ENCODE measurements around the gene SLC25A30.
"Not testable (repeated sequence)": the region's sequence is repeated elsewhere in the genome, so short reads cannot be mapped to it uniquely, and the experiment has no call there.

The SLC25A30 gene

DNA sequence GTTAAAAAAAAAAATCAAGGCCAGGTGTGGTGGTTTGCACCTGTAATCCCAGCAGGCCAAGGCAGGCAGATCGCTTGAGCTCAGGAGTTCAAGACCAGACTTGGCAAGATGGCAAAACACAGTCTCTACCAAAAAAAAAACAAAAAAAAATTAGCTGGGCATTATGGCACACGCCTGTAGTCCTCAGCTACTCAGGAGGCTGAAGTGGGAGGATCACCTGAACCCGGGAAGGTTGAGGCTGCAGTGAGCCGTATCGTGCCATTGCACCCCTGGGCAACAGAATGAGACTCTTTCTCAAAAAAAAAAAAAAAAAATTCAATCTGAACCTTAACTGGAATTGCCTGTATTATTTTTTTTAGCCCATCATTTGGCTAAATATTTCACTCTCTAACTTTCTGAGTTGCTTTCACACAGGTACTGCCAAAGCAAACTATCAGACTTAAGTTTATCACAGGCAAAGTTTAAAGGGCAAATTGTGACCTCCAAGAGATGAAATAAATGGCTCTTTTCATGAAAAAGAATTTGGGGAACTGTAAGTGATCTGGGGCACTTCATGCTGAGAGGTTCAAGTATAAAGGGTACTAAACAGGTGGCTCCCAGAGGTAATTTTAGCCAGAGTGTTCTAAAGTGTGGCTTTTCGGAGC is 14.7 kb upstream of the SLC25A30 start:
- DNase-seq (ENCODE audit: low read depth, low spot score): no peak

GRCh38 chr13:45426056-45426841 is 8.1 kb upstream of the SLC25A30 start:
- DNase-seq (ENCODE audit: low read depth, low spot score): not testable (repeated sequence)

GRCh38 chr13:45422731-45423292 is 4.6 kb upstream of the SLC25A30 start:
- no peak for DNase-seq (ENCODE audit: low read depth, low spot score)

DNA sequence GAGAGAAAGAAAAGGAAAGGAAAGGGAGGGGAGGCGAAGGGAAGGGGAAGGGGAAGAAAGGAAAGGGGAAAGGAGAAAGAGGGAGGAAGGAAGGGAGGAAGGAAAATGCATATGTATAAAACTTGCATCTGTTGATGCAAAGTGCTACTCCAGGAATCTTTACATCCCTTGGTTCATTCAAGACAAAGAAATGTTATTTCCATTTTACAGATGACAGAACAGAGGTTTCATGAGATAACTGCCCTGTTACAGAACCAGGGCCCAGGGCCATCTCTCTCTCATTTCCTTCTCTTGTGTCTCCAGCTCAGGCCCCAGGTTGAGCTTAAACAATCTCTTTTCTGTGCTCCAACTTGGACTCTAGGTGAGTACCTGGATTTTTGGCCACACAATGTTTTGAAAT is 1.8 kb upstream of the SLC25A30 start:
- no peak for DNase-seq (ENCODE audit: low read depth, low spot score)

GRCh38 chr13:45419389-45419788 is 1.2 kb upstream of the SLC25A30 start:
- not testable (repeated sequence) for DNase-seq (ENCODE audit: low read depth, low spot score)

- DNase-seq (ENCODE audit: low read depth, low spot score): no peak
Observed at GRCh38 chr13:45416516-45417128, 1.6 kb downstream of the SLC25A30 start.

- DNase-seq (ENCODE audit: low read depth, low spot score): no peak
Observed at GRCh38 chr13:45415112-45415511, 3.1 kb downstream of the SLC25A30 start.

DNA sequence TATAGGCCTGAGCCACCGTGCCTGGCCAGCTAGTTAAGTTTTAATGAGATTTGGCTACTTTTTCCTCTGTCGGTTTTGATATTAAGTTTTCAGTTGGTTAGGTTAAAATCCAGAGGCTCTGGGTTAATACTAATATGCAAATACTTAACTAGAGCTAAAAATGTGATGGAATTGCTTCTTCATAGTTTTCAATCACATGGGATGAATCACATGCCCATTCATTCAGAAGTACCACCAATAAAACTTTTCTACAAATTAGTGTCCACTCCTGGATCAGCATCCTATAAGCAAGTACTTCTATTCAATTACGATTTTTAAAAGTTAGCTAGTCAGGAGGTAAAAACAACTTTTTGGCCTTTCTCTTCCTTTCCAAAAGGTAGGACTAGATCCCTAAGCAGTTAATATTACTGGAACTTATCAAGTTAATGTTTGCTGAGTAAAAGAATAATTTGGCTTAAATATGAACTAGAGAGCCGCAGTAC is 4.3 kb downstream of the SLC25A30 start:
- DNase-seq (ENCODE audit: low read depth, low spot score): no peak

DNA sequence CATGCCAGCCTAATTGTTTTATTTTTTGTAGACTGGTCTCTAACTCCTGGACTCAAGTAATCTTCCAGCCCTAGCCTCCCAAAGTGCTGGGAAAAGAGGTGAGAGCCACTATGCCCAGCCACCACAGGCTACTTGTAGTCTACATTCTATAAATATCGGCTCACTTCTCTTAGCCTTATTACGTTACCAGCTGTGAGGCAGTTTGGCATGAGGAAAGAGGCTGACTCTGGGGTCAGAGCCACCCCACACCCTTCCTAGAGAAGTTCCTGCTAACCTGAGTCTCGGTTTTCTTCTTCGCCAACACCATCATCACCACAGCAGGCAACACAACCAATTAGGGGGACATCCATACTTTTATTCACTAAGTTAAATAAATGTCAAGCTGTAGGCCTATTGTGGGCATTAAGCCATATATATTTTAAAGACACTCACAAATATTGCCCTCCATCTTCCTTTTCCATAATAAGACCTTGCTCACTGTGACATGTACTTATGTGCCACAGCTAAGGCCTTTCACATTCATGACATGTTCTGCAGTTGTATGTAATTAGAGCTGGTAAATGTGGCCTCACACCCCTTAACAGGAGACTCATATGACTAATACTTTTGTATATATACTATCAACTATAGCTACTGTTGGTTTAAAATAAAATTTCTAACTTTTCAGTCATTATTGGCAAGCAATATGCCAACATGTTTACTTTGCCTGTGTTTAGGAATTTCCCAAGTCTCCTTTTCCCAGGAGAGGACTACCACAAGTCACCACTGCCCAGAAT is 5.7 kb downstream of the SLC25A30 start:
- DNase-seq (ENCODE audit: low read depth, low spot score): no peak

GRCh38 chr13:45411631-45412030 is 6.5 kb downstream of the SLC25A30 start:
- no peak for DNase-seq (ENCODE audit: low read depth, low spot score)

- DNase-seq (ENCODE audit: low read depth, low spot score): no peak
Observed at GRCh38 chr13:45411221-45411620, 7.0 kb downstream of the SLC25A30 start.

DNA sequence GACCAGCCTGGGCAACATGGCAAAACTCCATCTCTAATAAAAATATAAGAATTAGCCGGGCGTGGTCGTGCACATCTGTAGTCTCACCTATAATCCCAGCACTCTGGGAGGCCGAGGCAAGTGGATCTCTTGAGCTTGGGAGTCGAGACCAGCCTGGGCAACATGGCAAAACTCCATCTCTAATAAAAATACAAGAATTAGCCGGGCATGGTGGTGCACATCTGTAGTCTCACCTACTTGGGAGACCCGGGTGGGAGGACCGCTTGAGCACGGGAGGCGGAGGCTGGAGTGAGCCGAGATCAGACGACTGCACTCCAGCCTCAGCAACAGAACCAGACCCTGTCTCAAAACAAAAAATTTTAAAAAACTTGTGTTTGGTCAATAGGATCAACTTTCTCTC is 7.7 kb downstream of the SLC25A30 start:
- DNase-seq (ENCODE audit: low read depth, low spot score): no peak

- DNase-seq (ENCODE audit: low read depth, low spot score): no peak
Observed at GRCh38 chr13:45410001-45410400, 8.2 kb downstream of the SLC25A30 start.

DNA sequence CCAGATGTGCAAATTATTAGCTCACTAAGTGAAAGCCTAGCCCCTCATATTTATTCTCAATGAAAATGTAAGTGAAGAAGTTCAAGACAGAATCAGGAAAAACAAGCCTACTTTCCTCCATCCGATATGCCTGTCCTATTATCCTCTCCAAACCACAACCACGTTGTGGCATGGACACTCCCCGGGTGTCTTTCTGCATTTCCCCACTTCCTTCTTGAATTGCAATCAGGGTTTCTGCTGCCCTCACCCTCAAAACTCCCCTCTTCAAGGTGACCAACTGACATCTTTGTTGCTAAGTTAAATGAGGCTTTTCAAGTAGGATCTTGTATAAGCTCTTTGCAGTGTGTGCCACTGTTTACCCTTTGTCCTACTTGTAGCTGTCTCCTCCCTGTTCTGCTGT is 11.8 kb downstream of the SLC25A30 start:
- DNase-seq (ENCODE audit: low read depth, low spot score): no peak

- DNase-seq (ENCODE audit: low read depth, low spot score): no peak
Observed at GRCh38 chr13:45403081-45403480, 15.1 kb downstream of the SLC25A30 start.

- DNase-seq (ENCODE audit: low read depth, low spot score): no peak
Observed at GRCh38 chr13:45402641-45403040, 15.5 kb downstream of the SLC25A30 start.

GRCh38 chr13:45401314-45401713 is 16.9 kb downstream of the SLC25A30 start:
- DNase-seq (ENCODE audit: low read depth, low spot score): no peak

- DNase-seq (ENCODE audit: low read depth, low spot score): no peak
Observed at GRCh38 chr13:45398877-45399276, 19.3 kb downstream of the SLC25A30 start.

DNA sequence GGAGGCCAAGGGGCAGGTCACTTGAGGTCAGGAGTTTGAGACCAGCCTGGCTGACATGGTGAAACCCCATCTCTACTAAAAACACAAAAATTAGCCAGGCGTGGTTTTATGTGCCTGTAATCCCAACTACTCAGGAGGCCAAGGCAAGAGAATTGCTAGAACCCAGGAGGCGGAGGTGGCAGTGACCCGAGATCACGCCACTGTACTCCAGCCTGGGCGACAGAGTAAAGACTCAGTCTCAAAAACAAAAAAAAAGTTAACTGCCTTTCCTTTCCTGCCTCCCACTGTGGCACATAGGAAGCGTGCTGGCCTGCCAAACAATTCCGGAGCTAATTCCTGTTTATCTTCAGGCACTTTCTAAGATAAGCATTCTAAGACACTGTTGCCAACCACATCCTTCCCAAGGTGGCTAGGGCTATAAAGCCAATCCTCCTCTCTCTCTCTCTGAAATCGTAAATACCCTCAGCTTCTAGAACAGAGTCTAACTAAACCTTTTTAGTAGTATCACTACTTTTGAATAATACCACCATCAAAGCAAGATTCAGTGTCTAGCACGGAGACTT is 21.6 kb downstream of the SLC25A30 start:
- DNase-seq (ENCODE audit: low read depth, low spot score): no peak

- no peak for DNase-seq (ENCODE audit: low read depth, low spot score)
Observed at GRCh38 chr13:45393941-45394570, 24.1 kb downstream of the SLC25A30 start.

DNA sequence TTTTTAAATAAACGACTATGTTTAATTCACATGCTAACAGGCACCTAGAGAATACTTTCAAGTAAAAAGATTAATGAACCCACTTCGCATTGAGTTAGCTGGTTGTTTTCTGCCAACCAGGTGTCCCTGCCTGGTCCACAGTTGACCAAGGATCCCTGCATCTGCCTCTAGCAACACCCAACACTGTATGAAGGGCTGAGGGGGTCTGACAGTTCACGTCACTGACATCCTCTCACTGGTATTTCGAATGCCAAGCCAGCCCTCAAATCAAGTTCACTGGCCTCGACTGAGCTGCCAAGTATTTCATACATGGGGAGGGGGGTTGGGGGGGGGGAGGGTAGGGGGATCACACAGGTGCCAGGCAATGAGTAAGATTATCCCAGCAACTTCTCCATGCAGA is 25.4 kb downstream of the SLC25A30 start:
- no peak for DNase-seq (ENCODE audit: low read depth, low spot score)
